GM21381 (cell line): Measurements from ENCODE around the gene KLHDC7B.

Experiments used
- ATAC-seq: cut with Tn5 transposase; IDR thresholded peaks from one replicate; pipeline ENCODE4 v1.9.1; 2021; ENCODE audit warnings: mild to moderate bottlenecking, moderate library complexity; ENCODE audit not compliant: unreplicated experiment

The KLHDC7B gene

GRCh38 chr22:50547263-50547985 lies 1.7 kb downstream of the KLHDC7B start:
- ATAC-seq, result no peak

GRCh38 chr22:50548040-50548920 lies 2.6 kb downstream of the KLHDC7B start:
- no peak for ATAC-seq

DNA sequence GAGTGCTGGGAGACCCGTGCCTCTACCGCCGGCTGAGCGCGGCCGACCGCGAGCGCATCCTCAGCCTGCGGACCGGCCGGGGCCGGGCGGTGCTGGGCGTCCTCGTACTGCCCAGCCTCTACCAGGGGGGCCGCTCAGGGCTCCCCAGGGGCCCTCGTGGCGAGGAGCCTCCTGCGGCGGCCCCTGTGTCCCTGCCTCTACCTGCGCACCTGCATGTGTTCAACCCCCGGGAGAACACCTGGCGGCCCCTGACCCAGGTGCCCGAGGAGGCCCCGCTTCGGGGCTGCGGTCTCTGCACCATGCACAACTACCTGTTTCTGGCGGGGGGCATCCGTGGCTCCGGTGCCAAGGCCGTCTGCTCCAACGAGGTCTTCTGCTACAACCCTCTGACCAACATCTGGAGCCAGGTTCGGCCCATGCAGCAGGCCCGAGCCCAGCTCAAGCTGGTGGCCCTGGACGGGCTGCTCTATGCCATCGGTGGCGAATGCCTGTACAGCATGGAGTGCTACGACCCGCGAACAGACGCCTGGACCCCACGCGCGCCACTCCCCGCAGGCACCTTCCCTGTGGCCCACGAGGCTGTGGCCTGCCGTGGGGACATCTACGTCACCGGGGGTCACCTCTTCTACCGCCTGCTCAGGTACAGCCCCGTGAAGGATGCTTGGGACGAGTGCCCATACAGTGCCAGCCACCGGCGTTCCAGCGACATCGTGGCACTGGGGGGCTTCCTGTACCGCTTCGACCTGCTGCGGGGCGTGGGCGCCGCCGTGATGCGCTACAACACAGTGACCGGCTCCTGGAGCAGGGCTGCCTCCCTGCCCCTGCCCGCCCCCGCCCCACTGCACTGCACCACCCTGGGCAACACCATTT lies 3.5 kb downstream of the KLHDC7B start:
- ATAC-seq, result no peak

GRCh38 chr22:50550395-50550794 lies 4.7 kb downstream of the KLHDC7B start:
- ATAC-seq, result no peak

DNA sequence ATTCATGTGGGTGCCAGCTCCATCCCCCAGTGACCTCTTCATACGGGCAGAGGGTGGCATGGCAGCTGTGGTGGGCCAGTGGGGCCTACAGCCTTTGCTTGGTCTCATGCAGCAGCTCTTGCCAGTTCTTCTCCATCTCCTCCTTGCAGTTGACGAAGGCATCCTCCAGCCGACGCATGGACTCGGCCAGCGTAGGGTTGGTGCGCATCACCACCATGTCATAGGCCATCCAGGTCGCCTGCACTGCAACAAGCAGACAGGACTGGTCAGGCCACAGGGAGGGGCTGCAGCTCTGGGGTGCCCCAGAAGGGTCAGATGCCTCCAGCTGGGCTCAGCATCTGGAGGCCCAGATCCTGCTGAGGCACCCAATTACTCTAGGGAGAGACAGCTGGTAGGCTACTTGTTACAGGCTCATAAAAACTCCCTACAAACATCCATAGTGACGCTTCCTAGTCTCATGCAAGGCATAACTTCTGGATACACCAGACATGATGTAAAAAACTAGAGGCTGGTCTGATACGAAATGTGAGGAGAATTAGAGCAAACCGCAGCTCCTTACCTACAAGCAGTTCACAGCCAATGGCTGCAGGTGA lies 5.6 kb downstream of the KLHDC7B start:
- no peak for ATAC-seq

DNA sequence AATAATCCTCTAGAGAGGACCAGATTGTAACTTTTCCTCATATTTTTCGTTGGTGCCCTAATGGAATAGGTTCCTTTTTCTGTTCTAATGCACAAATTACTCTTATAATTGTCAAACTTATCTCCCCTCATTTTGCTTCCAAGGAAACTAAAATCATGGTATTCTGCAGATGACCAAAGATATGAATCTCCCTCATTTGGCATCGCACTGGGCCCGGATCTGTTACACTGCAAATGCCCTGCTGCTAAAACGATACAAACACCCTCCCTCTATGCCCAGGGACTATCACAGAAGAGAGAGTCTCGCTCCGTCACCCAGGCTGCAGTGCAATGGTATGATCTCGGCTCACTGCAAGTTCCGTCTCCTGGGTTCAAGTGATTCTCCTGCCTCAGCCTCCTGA lies 7.6 kb downstream of the KLHDC7B start:
- ATAC-seq, result no peak

DNA sequence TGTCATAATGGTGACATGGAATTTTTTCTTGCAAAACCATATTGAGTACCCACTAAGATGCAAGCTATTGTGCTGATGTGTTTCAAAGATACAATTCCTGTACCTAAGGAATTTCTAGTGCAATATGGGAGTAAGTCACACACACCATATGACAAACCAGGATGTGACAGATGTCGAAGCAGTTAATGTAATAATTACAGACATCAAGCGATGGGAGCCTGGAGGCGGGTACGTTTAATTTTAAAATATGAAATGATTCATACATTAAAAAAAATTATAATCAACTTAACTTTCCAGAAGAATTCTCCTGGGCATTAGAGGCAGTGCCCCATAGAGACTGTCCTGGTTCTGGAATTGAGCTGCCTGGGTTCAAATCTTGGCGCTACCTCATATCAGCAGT lies 11.0 kb downstream of the KLHDC7B start:
- ATAC-seq, result no peak

GRCh38 chr22:50560034-50560433 lies 14.3 kb downstream of the KLHDC7B start:
- ATAC-seq, result no peak

DNA sequence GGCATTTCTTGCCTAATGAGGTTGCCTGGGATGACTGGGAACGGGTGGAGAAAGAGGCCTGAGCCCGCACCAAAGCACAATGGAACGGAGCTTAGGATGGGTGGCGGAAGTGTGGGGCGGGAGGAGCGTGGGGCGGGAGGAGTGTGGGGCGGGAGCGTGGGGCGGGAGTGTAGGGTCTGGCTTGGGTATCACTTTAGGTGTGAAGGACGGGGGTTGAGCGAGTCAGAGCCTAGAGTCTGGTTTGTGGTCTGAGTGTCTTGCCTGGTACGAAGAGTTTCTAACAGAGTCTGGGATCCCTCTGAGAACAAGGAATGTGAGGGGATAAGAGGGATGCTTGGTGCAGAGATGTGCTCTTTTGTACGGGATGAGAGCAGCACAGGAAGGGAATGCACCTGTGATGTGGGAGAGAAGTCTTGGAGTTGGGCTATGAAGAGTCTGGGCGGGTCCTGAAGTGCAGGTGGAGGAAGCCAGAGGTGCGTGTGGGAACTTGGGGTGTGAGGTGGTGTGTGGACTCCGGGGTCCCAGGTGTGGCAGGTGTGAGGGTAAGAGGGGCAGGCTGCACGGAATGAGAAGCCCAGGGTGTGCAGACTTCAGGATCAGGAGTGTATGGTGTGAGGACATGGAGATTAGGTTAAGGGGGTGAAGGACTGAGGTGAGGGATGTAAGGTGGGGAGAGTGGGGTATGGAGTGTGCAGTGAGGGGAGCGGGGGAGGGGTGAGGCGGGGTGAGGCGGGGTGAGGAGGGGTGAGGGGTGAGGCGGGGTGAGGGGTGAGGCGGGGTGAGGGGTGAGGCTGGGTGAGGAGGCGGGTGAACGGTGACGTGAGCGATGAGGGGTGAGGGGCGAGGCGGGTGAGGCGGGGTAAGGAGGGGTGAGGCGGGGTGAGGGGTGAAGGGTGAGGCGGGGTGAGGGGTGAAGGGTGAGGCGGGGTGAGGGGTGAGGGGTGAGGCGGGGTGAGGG lies 16.0 kb downstream of the KLHDC7B start:
- no peak for ATAC-seq

- ATAC-seq, result peak; percentile 95
These were observed 17.1 kb downstream of the KLHDC7B start, which contains the start of gene SYCE3 for GRCh38 chr22:50562523-50563412. Gene SYCE3, minus strand, starts transcription at chr22:50562919. Its CDS starts 6,514 bp downstream, at chr22:50556405.

GRCh38 chr22:50563413-50564160 lies 17.9 kb downstream of the KLHDC7B start:
- no peak for ATAC-seq

DNA sequence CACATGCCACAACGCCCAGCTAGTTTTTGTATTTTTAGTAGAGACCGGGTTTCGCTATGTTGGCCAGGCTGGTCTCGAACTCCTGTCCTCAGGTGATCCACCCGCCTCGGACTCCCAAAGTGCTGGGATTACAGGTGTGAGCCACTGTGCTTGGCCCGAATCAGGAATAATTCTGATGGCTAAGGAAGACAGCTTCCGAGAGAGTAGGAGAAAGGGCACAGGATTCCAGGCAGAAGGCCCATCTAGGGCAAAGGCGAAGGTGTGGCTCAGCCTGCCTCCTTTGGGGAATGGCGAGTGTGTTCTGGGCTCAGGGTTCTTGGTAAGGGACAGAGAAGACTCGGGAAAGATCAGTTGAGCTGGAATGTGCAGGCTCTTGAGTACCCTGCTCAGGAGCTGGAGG lies 18.6 kb downstream of the KLHDC7B start:
- no peak for ATAC-seq

DNA sequence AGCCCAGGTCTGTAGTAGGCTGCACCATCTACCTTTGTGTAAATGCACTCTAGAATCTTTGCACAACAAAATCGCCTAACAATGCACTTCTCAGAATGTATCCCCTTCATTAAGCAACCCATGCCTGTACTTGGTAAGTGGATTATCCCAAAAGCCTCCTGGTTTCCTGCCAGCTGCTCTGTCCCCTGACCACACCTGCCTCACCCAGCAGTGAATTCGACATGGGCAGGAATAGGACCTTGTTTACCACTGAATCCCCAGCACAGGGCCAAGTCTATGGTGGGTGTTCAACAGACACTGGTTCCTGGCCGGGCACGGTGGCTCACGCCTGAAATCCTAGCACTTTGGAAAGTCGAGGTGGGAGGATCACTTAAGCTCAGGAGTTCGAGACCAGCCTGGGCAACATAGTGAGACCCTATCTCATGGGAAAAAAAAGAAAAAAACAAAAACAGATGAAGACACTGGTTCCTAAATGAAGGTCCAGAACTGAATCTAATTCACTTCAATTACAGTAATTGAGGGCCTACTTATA lies 22.1 kb downstream of the KLHDC7B start:
- no peak for ATAC-seq

DNA sequence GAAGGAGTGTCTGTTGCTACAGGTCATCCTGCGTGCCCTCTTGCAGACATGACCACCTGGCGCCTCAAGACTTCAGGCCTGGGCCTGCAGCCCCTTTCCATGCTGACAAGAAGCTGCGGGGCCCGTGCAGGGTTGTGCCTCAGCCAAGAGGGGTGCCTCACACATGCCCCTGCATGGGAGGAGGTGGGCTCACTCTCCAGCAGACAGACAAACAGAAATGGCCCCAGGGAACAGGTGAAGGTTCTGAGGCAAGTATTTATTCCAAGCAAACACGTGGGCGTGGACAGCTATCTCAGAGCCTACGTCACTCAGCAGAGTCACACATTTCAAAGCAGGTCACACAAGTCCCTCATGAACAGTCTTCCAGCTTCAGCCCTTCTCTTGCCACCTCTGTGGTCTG lies 22.9 kb downstream of the KLHDC7B start:
- ATAC-seq, result no peak

DNA sequence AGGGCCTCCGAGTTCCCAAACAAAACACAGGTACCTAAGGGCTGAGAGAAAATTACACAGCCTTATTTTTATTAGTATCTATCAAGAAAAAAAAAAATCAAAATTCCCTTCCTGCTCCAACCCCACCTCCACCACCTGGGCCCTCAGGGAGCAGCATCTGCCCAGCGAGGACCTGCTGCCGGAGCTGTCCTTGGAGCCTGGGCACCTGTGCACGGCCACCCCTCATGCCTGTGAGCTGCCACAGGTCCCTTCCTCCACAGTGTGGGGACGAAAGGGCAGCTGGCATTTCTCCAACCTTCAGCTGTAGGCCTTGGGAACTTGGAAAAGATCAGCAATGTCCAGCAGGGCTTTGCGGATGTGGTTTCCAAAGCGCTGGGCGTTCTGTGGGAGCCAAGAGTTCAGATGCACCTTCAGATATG lies 23.4 kb downstream of the KLHDC7B start:
- no peak for ATAC-seq

GRCh38 chr22:50569896-50570535 lies 24.3 kb downstream of the KLHDC7B start:
- ATAC-seq, result no peak

- ATAC-seq, result no peak
These were observed 25.2 kb downstream of the KLHDC7B start for GRCh38 chr22:50570861-50571260.
